Measurements from ENCODE around the gene TNFRSF19. TPM values are rescaled to one million over a fixed set of nuclear protein-coding genes. Genes with fewer than 3 reads are reported as not detected.
"Not testable (repeated sequence)": the region's sequence is repeated elsewhere in the genome, so short reads cannot be mapped to it uniquely, and the experiment has no call there.

TNFRSF19 gene
- total and polyA plus RNA-seq, 3 experiments from 2014 or later: not detected

GRCh38 chr13:23674795-23675640 lies 104.8 kb downstream of the TNFRSF19 start:
- Histone ChIP-seq H3K9me3 (ENCODE audit: low read length) (no peaks in the 10 kb centered on the region), H3K36me3 (ENCODE audit: insufficient read depth, low read length) (no peaks in the 10 kb centered on the region), H3K27ac (ENCODE audit: low read depth, low read length) (no peak overlapping the region), H3K4me3 (ENCODE audit: low read length) (no peak overlapping the region), H3K4me1 (ENCODE audit: insufficient read depth, low read length) (no peaks in the 10 kb centered on the region), H3K27me3 (ENCODE audit: insufficient read depth, low read length, poor library complexity, severe bottlenecking) (peaks cover 5% of the 10 kb centered on the region)
- Mint-ChIP-seq H3K27me3 (peaks cover 13 to 50% of the 10 kb centered on the region in 2 donors), H3K4me1 (no peaks in the 10 kb centered on the region), H3K4me3 (no peak overlapping the region), H3K36me3 (peaks cover 0 to 6% (median 0%) of the 10 kb centered on the region in 3 donors), H3K9me3 (no peaks in the 10 kb centered on the region), H3K27ac (peak overlapping the region in 1 of 8 donors; percentile 27)
- no peak for DNase-seq
- ChIA-PET CTCF (no interaction called here), POLR2A (no interaction called here)

GRCh38 chr13:23677679-23678288 lies 107.6 kb downstream of the TNFRSF19 start:
- H3K4me3 ChIP-seq (ENCODE audit: low read length); H3K9me3 ChIP-seq (ENCODE audit: low read length); H3K36me3 Mint-ChIP-seq; DNase-seq; H3K27ac ChIP-seq (ENCODE audit: low read depth, low read length); H3K4me3 Mint-ChIP-seq; CTCF ChIA-PET; H3K9me3 Mint-ChIP-seq; H3K4me1 ChIP-seq (ENCODE audit: insufficient read depth, low read length); H3K4me1 Mint-ChIP-seq; H3K27me3 ChIP-seq (ENCODE audit: insufficient read depth, low read length, poor library complexity, severe bottlenecking); H3K27ac Mint-ChIP-seq; POLR2A ChIA-PET; H3K36me3 ChIP-seq (ENCODE audit: insufficient read depth, low read length): not testable (repeated sequence)
- peaks cover 5 to 35% of the 10 kb centered on the region in 2 donors for H3K27me3 Mint-ChIP-seq

- Histone ChIP-seq H3K27ac (ENCODE audit: low read depth, low read length) (no peak overlapping the region), H3K9me3 (ENCODE audit: low read length) (no peaks in the 10 kb centered on the region), H3K27me3 (ENCODE audit: insufficient read depth, low read length, poor library complexity, severe bottlenecking) (peaks cover 5% of the 10 kb centered on the region), H3K4me3 (ENCODE audit: low read length) (no peak overlapping the region), H3K4me1 (ENCODE audit: insufficient read depth, low read length) (no peaks in the 10 kb centered on the region), H3K36me3 (ENCODE audit: insufficient read depth, low read length) (no peaks in the 10 kb centered on the region)
- no peak for DNase-seq
- no peaks in the 10 kb centered on the region for H3K4me1 Mint-ChIP-seq
- H3K36me3 Mint-ChIP-seq: peaks cover 0 to 9% (median 0%) of the 10 kb centered on the region in 3 donors
- ChIA-PET CTCF (no interaction called here), POLR2A (no interaction called here)
- H3K4me3 Mint-ChIP-seq: no peak overlapping the region
- no peak overlapping the region for H3K27ac Mint-ChIP-seq
- peaks cover 0 to 8% (median 2%) of the 10 kb centered on the region in 5 donors for H3K9me3 Mint-ChIP-seq
- H3K27me3 Mint-ChIP-seq: peaks cover 5 to 31% of the 10 kb centered on the region in 2 donors
Measured at GRCh38 chr13:23678795-23679194, 108.6 kb downstream of the TNFRSF19 start.

GRCh38 chr13:23679220-23679619 lies 109.0 kb downstream of the TNFRSF19 start:
- H3K27ac ChIP-seq (ENCODE audit: low read depth, low read length): no peak overlapping the region
- H3K27me3 ChIP-seq (ENCODE audit: insufficient read depth, low read length, poor library complexity, severe bottlenecking): peaks cover 5% of the 10 kb centered on the region
- H3K4me1 Mint-ChIP-seq: no peaks in the 10 kb centered on the region
- CTCF ChIA-PET: no interaction called here
- H3K9me3 Mint-ChIP-seq: peaks cover 0 to 12% (median 6%) of the 10 kb centered on the region in 5 donors
- no peak for DNase-seq
- POLR2A ChIA-PET: no interaction called here
- H3K4me1 ChIP-seq (ENCODE audit: insufficient read depth, low read length): no peaks in the 10 kb centered on the region
- peaks cover 0 to 9% (median 0%) of the 10 kb centered on the region in 3 donors for H3K36me3 Mint-ChIP-seq
- peaks cover under 1% of the 10 kb centered on the region for H3K9me3 ChIP-seq (ENCODE audit: low read length)
- no peak overlapping the region for H3K4me3 Mint-ChIP-seq
- no peak overlapping the region for H3K4me3 ChIP-seq (ENCODE audit: low read length)
- H3K36me3 ChIP-seq (ENCODE audit: insufficient read depth, low read length): no peaks in the 10 kb centered on the region
- no peak overlapping the region for H3K27ac Mint-ChIP-seq
- H3K27me3 Mint-ChIP-seq: peaks cover 5 to 28% of the 10 kb centered on the region in 2 donors

GRCh38 chr13:23680845-23681669 lies 110.8 kb downstream of the TNFRSF19 start:
- Mint-ChIP-seq H3K4me1 (no peaks in the 10 kb centered on the region), H3K27ac (no peak overlapping the region), H3K4me3 (no peak overlapping the region), H3K9me3 (peaks cover 0 to 25% (median 12%) of the 10 kb centered on the region in 5 donors), H3K27me3 (peaks cover 5 to 25% of the 10 kb centered on the region in 2 donors), H3K36me3 (peaks cover 0 to 9% (median 0%) of the 10 kb centered on the region in 3 donors)
- H3K9me3 ChIP-seq (ENCODE audit: low read length): peaks cover 4% of the 10 kb centered on the region
- no peaks in the 10 kb centered on the region for H3K4me1 ChIP-seq (ENCODE audit: insufficient read depth, low read length)
- DNase-seq: no peak
- ChIA-PET CTCF (interaction anchor here (1.3 kb wide), 1 partner anchor 9 kb away, joined by 3 read pairs; no protein-coding TSS in a partner anchor), POLR2A (no interaction called here)
- no peaks in the 10 kb centered on the region for H3K36me3 ChIP-seq (ENCODE audit: insufficient read depth, low read length)
- H3K27me3 ChIP-seq (ENCODE audit: insufficient read depth, low read length, poor library complexity, severe bottlenecking): peaks cover 5% of the 10 kb centered on the region
- H3K4me3 ChIP-seq (ENCODE audit: low read length): no peak overlapping the region
- no peak overlapping the region for H3K27ac ChIP-seq (ENCODE audit: low read depth, low read length)

- DNase-seq: no peak
- Mint-ChIP-seq H3K27ac (no peak overlapping the region), H3K4me3 (no peak overlapping the region), H3K27me3 (peaks cover 5 to 22% of the 10 kb centered on the region in 2 donors), H3K9me3 (peaks cover 0 to 25% (median 12%) of the 10 kb centered on the region in 5 donors), H3K36me3 (peaks cover 0 to 9% (median 0%) of the 10 kb centered on the region in 3 donors), H3K4me1 (no peaks in the 10 kb centered on the region)
- Histone ChIP-seq H3K27ac (ENCODE audit: low read depth, low read length) (no peak overlapping the region), H3K36me3 (ENCODE audit: insufficient read depth, low read length) (no peaks in the 10 kb centered on the region), H3K27me3 (ENCODE audit: insufficient read depth, low read length, poor library complexity, severe bottlenecking) (no peaks in the 10 kb centered on the region), H3K4me1 (ENCODE audit: insufficient read depth, low read length) (no peaks in the 10 kb centered on the region), H3K9me3 (ENCODE audit: low read length) (peaks cover 4% of the 10 kb centered on the region), H3K4me3 (ENCODE audit: low read length) (no peak overlapping the region)
- ChIA-PET POLR2A (no interaction called here), CTCF (no interaction called here)
Measured at GRCh38 chr13:23683084-23683483, 112.9 kb downstream of the TNFRSF19 start.

- CTCF ChIA-PET: no interaction called here
- H3K9me3 Mint-ChIP-seq: peaks cover 0 to 25% (median 12%) of the 10 kb centered on the region in 5 donors
- no peak overlapping the region for H3K27ac Mint-ChIP-seq
- H3K36me3 Mint-ChIP-seq: peaks cover 0 to 4% (median 0%) of the 10 kb centered on the region in 3 donors
- H3K27me3 Mint-ChIP-seq: peaks cover 3 to 13% of the 10 kb centered on the region in 2 donors
- peaks cover 4% of the 10 kb centered on the region for H3K9me3 ChIP-seq (ENCODE audit: low read length)
- H3K36me3 ChIP-seq (ENCODE audit: insufficient read depth, low read length): no peaks in the 10 kb centered on the region
- no peaks in the 10 kb centered on the region for H3K27me3 ChIP-seq (ENCODE audit: insufficient read depth, low read length, poor library complexity, severe bottlenecking)
- no peak for DNase-seq
- no peak overlapping the region for H3K27ac ChIP-seq (ENCODE audit: low read depth, low read length)
- POLR2A ChIA-PET: no interaction called here
- H3K4me3 Mint-ChIP-seq: no peak overlapping the region
- no peaks in the 10 kb centered on the region for H3K4me1 ChIP-seq (ENCODE audit: insufficient read depth, low read length)
- no peaks in the 10 kb centered on the region for H3K4me1 Mint-ChIP-seq
- H3K4me3 ChIP-seq (ENCODE audit: low read length): no peak overlapping the region
Measured at GRCh38 chr13:23684647-23685046, 114.4 kb downstream of the TNFRSF19 start.

- H3K27me3 Mint-ChIP-seq: peaks cover 0 to 11% of the 10 kb centered on the region in 2 donors
- H3K4me1 Mint-ChIP-seq: no peaks in the 10 kb centered on the region
- H3K36me3 ChIP-seq (ENCODE audit: insufficient read depth, low read length): no peaks in the 10 kb centered on the region
- H3K9me3 Mint-ChIP-seq: peaks cover 0 to 25% (median 12%) of the 10 kb centered on the region in 5 donors
- no peaks in the 10 kb centered on the region for H3K4me1 ChIP-seq (ENCODE audit: insufficient read depth, low read length)
- ChIA-PET POLR2A (no interaction called here), CTCF (no interaction called here)
- no peak overlapping the region for H3K27ac Mint-ChIP-seq
- H3K27me3 ChIP-seq (ENCODE audit: insufficient read depth, low read length, poor library complexity, severe bottlenecking): no peaks in the 10 kb centered on the region
- DNase-seq: no peak
- H3K27ac ChIP-seq (ENCODE audit: low read depth, low read length): no peak overlapping the region
- peaks cover 4% of the 10 kb centered on the region for H3K9me3 ChIP-seq (ENCODE audit: low read length)
- H3K36me3 Mint-ChIP-seq: peaks cover 0 to 4% (median 0%) of the 10 kb centered on the region in 3 donors
- no peak overlapping the region for H3K4me3 ChIP-seq (ENCODE audit: low read length)
- no peak overlapping the region for H3K4me3 Mint-ChIP-seq
Measured at GRCh38 chr13:23685416-23685815, 115.2 kb downstream of the TNFRSF19 start.

Measured in CD8-positive, alpha-beta memory T cell (primary cell).